NCI-H446 (cell line): Measurements from ENCODE around the gene SETD2.
"Not testable (repeated sequence)": the region's sequence is repeated elsewhere in the genome, so short reads cannot be mapped to it uniquely, and the experiment has no call there.

Experiments
- DNase-seq, 2 experiments: peaks; one replicate each; lab custom pipeline; 2025; lab: John Stamatoyannopoulos, UW

SETD2 gene

DNA sequence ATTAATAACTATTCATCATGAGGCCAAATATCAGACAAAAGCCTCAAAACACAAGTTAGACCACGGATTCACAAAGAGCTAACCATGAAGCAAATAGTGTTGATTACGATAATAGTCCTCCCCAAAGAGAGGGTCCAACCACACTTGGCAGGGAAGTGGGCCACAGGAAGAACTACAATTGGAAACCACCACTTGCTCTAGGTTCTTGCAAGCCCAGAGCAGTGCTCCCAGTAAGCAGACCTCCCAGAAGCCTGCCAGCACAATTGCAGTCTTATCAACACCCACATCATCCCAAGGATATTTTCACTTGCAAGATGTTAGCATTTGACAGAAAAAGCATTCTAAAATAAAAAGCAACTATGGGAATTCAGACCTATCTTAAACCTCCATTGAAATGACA is 11.3 kb downstream of the SETD2 start:
- no peak for DNase-seq

- DNase-seq = no peak
Observed at GRCh38 chr3:47151836-47152235, 12.1 kb downstream of the SETD2 start.

GRCh38 chr3:47149339-47149933 is 14.5 kb downstream of the SETD2 start:
- no peak for DNase-seq

GRCh38 chr3:47145272-47145671 is 18.6 kb downstream of the SETD2 start:
- DNase-seq = no peak

DNA sequence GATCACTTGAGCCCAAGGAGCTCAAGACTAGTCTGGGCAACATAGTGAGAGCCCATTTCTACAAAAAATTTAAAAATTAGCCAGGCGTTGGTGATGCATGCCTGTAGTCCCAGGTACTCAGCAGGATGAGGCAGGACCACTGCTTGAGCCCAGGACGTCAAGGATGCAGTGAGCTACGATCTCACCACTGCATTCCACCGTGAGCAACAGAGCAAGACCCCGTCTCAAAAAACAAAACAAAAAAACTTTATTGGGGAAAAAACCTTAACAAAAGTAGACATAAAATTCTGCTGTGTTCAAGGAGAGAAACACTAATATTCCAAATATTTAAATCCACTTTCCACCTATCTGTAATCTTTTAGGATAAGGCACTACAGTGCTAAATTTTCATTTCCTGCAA is 20.8 kb downstream of the SETD2 start:
- no peak for DNase-seq

GRCh38 chr3:47142536-47142935 is 21.4 kb downstream of the SETD2 start:
- DNase-seq = not testable (repeated sequence)

DNA sequence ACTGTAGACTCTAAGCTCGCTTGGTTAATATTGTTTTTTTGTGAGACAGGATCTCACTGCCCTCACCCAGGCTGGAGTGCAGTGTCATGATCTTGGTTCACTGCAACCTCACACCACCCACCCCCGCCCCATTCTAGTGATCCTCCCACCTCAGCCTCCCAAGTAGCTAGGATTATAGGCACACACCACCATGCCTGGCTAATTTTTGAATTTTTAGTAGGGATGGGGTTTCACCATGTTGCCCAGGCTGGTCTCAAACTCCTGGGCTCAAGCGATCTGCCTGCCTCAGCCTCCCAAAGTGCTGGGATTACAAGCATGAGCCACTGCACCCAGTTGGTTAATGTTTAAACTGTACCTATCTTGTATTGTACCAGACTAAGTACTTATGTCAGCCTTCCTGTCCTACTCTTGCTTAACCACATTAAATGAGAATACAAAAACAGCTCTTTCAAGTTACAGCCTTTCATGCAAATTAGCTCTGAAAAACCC is 22.9 kb downstream of the SETD2 start:
- not testable (repeated sequence) for DNase-seq

GRCh38 chr3:47140553-47140952 is 23.4 kb downstream of the SETD2 start:
- DNase-seq = not testable (repeated sequence)

GRCh38 chr3:47134311-47134710 is 29.6 kb downstream of the SETD2 start:
- no peak for DNase-seq

GRCh38 chr3:47133641-47134040 is 30.3 kb downstream of the SETD2 start:
- no peak for DNase-seq

GRCh38 chr3:47130557-47130956 is 33.4 kb downstream of the SETD2 start:
- DNase-seq = no peak

GRCh38 chr3:47128137-47128536 is 35.8 kb downstream of the SETD2 start:
- DNase-seq = no peak

GRCh38 chr3:47123857-47124256 is 40.1 kb downstream of the SETD2 start:
- DNase-seq = no peak

DNA sequence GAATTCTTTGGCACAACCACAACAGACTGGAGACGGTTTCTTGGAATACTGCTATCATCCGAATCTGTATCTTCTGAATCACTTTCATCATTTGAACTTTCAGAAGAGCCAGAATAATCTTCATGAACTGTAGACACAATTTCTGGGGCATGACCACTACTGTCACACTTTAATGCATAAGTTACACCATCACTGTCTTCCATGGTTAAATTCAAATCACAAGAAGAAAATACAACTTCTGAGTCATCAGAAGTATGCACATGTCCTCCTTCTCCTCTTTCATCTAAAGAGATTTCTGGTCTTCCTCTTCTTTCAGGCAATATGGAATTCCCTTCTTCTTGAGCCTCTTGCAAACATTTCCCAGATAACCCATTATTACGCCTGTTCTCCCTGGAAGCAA is 42.5 kb downstream of the SETD2 start:
- DNase-seq = no peak

DNA sequence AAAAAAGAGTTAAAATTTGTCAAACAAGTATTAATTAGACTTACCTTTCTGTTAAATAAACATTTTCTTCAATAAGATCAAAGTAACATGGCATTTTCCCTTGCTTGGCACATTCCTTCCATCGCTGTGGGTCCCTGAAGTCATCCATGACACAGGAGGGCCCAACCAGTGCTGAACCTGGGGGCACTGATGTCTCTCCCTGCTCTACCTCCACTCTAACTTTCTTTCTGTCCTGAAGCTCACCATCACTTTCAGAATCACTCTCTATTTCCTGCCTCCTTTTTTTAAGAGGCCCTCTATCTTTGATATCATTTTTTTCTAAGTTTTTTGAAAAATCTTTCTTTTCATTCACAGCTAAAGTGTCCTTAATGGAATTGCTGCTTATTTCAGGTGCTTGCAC is 43.8 kb downstream of the SETD2 start:
- no peak for DNase-seq

GRCh38 chr3:47119387-47119786 is 44.5 kb downstream of the SETD2 start:
- not testable (repeated sequence) for DNase-seq

GRCh38 chr3:47117807-47118364 is 46.0 kb downstream of the SETD2 start:
- no peak for DNase-seq

DNA sequence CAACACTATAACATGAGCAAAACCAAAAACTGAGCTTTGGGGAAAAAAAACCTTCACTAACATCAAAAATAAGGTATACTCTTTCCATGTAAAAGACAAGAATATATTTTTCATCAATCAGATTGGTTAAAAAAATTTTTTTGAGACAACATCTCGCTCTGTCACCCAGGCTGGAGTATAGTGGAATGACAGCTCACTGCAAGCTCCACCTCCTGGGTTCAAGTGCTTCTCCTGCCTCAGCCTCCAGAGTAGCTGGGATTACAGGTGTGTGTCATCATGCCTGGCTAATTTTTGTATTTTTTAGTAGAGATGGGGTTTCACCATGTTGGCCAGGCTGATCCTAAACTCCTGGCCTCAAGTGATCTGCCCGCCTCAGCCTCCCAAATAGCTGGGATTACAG is 48.4 kb downstream of the SETD2 start:
- not testable (repeated sequence) for DNase-seq

DNA sequence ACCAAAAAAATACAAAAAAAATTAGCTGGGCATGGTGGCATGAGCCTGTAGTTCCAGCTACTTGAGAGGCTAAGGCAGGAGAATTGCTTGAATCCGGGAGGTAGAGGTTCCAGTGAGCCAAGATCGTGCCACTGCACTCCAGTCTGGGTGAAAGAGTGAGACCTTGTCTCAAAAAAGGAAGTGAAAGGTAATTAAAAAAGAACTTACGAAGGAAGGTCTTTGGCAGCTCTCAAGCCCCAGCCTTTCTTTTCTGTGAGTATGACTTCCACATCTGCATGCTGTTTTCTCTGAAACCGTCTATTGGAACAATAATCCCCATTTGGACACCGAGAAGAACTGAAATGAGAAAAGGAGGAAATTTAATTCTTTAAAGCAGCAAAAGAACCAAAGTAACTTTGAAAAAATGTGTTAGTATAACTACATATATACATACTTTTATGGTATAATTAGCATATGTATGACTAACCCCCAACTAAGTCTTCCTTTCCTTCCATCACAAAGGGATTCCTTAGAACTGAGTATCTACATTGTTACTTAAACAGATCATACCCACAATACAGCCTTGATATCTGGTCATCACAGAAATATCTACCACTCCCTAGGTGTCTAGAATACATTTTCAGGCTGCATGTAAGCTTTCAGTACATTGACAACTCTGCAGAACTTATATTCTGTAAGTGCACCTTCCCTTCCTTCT is 50.1 kb downstream of the SETD2 start:
- no peak for DNase-seq

DNA sequence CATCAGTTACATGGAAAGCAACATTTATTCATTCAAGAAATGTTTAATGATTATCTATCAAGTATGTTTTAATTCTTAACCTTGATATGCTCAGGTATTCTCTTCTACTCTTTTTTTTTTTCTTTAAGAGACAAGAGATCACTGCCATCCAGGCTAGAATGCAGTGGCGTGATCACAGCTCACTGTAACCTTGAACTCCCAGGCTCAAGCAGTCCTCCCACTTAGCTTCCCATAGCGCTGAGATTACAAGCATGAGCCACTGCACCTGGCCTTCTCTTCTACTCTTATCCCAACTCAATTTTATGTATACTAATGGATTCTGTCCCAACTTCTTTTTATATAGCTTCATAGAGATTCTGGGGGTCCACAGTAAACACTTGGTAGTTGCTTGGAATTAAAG is 50.9 kb downstream of the SETD2 start:
- no peak for DNase-seq

- DNase-seq = no peak
Observed at GRCh38 chr3:47109393-47109792, 54.5 kb downstream of the SETD2 start.

DNA sequence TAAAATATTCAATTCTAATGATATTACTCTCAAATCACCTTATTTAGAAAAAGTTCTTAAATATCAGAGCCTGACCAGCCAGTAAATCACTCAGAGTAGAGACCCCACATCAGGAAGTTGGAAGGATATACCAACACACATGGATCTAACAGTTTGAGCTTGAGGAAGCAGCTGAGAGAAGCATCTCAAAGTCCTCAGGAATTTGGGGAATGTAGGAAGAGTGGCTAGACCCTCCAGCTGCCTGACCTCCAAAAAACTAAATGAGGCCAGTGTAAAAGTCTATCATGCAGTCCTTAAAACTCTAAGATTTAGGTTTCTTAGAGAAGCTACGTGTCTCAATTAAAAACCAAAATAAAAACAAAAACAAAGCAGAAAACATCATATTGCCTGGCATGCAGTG is 55.4 kb downstream of the SETD2 start:
- DNase-seq = no peak

DNA sequence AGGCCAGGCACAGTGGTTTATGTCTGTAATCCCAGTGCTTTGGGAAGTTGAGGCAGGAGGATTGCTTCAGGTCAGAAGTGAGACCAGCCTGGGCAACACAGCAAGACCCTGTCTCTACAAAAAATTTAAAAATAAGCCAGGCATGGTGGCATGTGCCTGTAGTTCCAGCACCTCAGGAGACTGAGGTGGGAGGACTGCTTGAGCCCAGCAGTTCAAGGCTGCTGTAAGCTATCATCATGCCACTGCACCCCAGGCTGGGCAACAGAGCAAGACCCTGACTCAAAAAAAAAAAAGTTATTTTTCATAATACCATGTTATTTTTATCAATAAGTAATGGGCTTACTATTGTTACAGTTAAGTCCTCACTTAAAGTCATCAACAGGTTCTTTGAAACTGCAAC is 59.7 kb downstream of the SETD2 start:
- no peak for DNase-seq

GRCh38 chr3:47103619-47104018 is 60.3 kb downstream of the SETD2 start:
- DNase-seq = no peak
